HG03039 (cell line): ENCODE measurements around the gene IL1R2.
A peak's percentile ranks its signal among the peaks of the same experiment; 100 is the strongest.
"Not testable (repeated sequence)": the region's sequence is repeated elsewhere in the genome, so short reads cannot be mapped to it uniquely, and the experiment has no call there.

Experiments used
- ATAC-seq: cut with Tn5 transposase; IDR thresholded peaks from one replicate; pipeline ENCODE4 v1.9.1; 2021; ENCODE audit warnings: mild to moderate bottlenecking, moderate library complexity; ENCODE audit not compliant: unreplicated experiment

The IL1R2 gene

GRCh38 chr2:101998896-101999789, 7.4 kb downstream of the IL1R2 start:
- ATAC-seq = no peak

GRCh38 chr2:102000012-102000411, 8.3 kb downstream of the IL1R2 start:
- no peak for ATAC-seq

GRCh38 chr2:102000813-102001766, 9.3 kb downstream of the IL1R2 start:
- no peak for ATAC-seq

- ATAC-seq = no peak
Observed at GRCh38 chr2:102001767-102002142, 10.0 kb downstream of the IL1R2 start.

GRCh38 chr2:102002228-102002627, 10.5 kb downstream of the IL1R2 start:
- ATAC-seq = no peak

GRCh38 chr2:102002909-102003308, 11.1 kb downstream of the IL1R2 start:
- ATAC-seq = not testable (repeated sequence)

GRCh38 chr2:102003696-102004095, 11.9 kb downstream of the IL1R2 start:
- no peak for ATAC-seq

GRCh38 chr2:102004581-102004980, 12.8 kb downstream of the IL1R2 start:
- ATAC-seq = no peak

- no peak for ATAC-seq
Observed at GRCh38 chr2:102005449-102005848, 13.7 kb downstream of the IL1R2 start.

GRCh38 chr2:102005989-102006885, 14.5 kb downstream of the IL1R2 start:
- ATAC-seq = peak; percentile 72

GRCh38 chr2:102006886-102007278, 15.1 kb downstream of the IL1R2 start:
- ATAC-seq = no peak

GRCh38 chr2:102008490-102008889, 16.7 kb downstream of the IL1R2 start:
- ATAC-seq = no peak

GRCh38 chr2:102009557-102009956, 17.8 kb downstream of the IL1R2 start:
- no peak for ATAC-seq

- no peak for ATAC-seq
Observed at GRCh38 chr2:102010902-102011301, 19.1 kb downstream of the IL1R2 start.

GRCh38 chr2:102012061-102012614, 20.4 kb downstream of the IL1R2 start:
- ATAC-seq = no peak

- no peak for ATAC-seq
Observed at GRCh38 chr2:102013206-102014040, 21.7 kb downstream of the IL1R2 start.

- no peak for ATAC-seq
Observed at GRCh38 chr2:102014041-102014345, 22.2 kb downstream of the IL1R2 start.

- ATAC-seq = no peak
Observed at GRCh38 chr2:102015399-102015798, 23.6 kb downstream of the IL1R2 start.

GRCh38 chr2:102016399-102016955, 24.7 kb downstream of the IL1R2 start:
- ATAC-seq = no peak
